Measurements from ENCODE around the gene PEX14. TPM values are rescaled to one million over a fixed set of nuclear protein-coding genes. Genes with fewer than 3 reads are reported as not detected.

The PEX14 gene
- total and polyA plus RNA-seq, 9 of the 15 experiments (the other 6 are each of a cell fraction or from before 2014, with no cell fraction given): 2.6 to 45.7 (median 22.7) TPM

GRCh38 chr1:10637834-10638558 lies 163.2 kb downstream of the PEX14 start (continued):
- no peak for TF ChIP-seq HOXB6 (CRISPR knock-in tag; IDR thresholded peaks at IDR 0.05; ENCODE audit: borderline replicate concordance)
- TF ChIP-seq ATF6 (CRISPR knock-in tag; IDR thresholded peaks at IDR 0.05): no peak

GRCh38 chr1:10638559-10639005 lies 163.8 kb downstream of the PEX14 start:
- Histone ChIP-seq H3K9me1 (ENCODE audit: control insufficient read depth, insufficient read depth, low read length) (peaks cover 3% of the 10 kb centered on the region), H3K9me3 (replicated peaks; ENCODE audit: control insufficient read depth, insufficient read depth, low read depth, low read length) (no peaks in the 10 kb centered on the region), H3K4me3 (no peak overlapping the region), H3K27me3 (ENCODE audit: control insufficient read depth in 2 of 2, insufficient read depth in 2 of 2, low read length in 2 of 2) (peaks cover 11 to 19% of the 10 kb centered on the region in 2 experiments; a peak in 4 of 5 replicates), H2AFZ (ENCODE audit: low read depth, low read length) (no peak overlapping the region), H3K4me2 (ENCODE audit: insufficient read depth, low read length) (no peak overlapping the region), H3K4me1 (replicated peaks in 1 of 2; ENCODE audit: control insufficient read depth in 2 of 2, insufficient read depth in 2 of 2, low read length in 2 of 2) (peaks cover 0 to 67% of the 10 kb centered on the region in 2 experiments; a peak in 2 of 5 replicates), H3K9ac (ENCODE audit: insufficient read depth in 1 of 2, low read depth in 2 of 2, low read length in 2 of 2) (no peak overlapping the region), H3K36me3 (ENCODE audit: control insufficient read depth, insufficient read depth, low read length) (peaks cover under 1% of the 10 kb centered on the region; the same call in 1 of the 3 replicates), H3K79me2 (ENCODE audit: control insufficient read depth, insufficient read depth, low read length) (no peaks in the 10 kb centered on the region), H4K20me1 (replicated peaks; ENCODE audit: control insufficient read depth, insufficient read depth, low read length) (peaks cover 5% of the 10 kb centered on the region; the same call in 1 of the 2 replicates), H3K27ac (ENCODE audit: extremely low read depth, low read depth, low read length) (no peak overlapping the region)
- CTCF ChIA-PET (ENCODE audit: low intra/inter-chr PET ratio): no interaction called here
- WGBS (ENCODE audit: insufficient coverage, low coverage, missing lambda C conversion rate): 48% methylated on average over 16 of the region's 57 CpGs
- DNase-seq (ENCODE audit: extremely low read depth in 1 of 4, low spot score in 3 of 4) (no peak), ATAC-seq (no peak), FAIRE-seq (no peak)
- BruUV-seq (replicated peaks): no TSS peak
- POLR2A ChIA-PET: interaction anchor here (2.3 kb wide), 1 partner anchor 14 kb away, joined by 11 read pairs; no protein-coding TSS in a partner anchor
- in situ Hi-C loops (cut with MboI): no loop called here
- intact Hi-C loops (cut with micrococcal nuclease): no loop called here
- TF ChIP-seq GMEB1 (CRISPR knock-in tag; IDR thresholded peaks at IDR 0.05) (no peak), REST (IDR thresholded peaks at IDR 0.05; ENCODE audit: borderline replicate concordance) (no peak), REST (CRISPR knock-in tag; IDR thresholded peaks at IDR 0.05; ENCODE audit: low read depth) (no peak), USF2 (CRISPR knock-in tag; IDR thresholded peaks at IDR 0.05) (no peak)
